HG02970 (cell line): Measurements from ENCODE around the gene RGMA.
"Not testable (repeated sequence)": the region's sequence is repeated elsewhere in the genome, so short reads cannot be mapped to it uniquely, and the experiment has no call there.

Experiments
- ATAC-seq: cut with Tn5 transposase; IDR thresholded peaks from one replicate; pipeline ENCODE4 v1.9.1; 2021; ENCODE audit warnings: mild to moderate bottlenecking, moderate library complexity, moderate number of reproducible peaks; ENCODE audit not compliant: unreplicated experiment, low FRiP score

The RGMA gene

GRCh38 chr15:93050648-93051047 is 38.4 kb downstream of the RGMA start:
- no peak for ATAC-seq

GRCh38 chr15:93049914-93050578 is 39.0 kb downstream of the RGMA start:
- ATAC-seq, result no peak

- ATAC-seq, result no peak
Observed at GRCh38 chr15:93049233-93049632, 39.8 kb downstream of the RGMA start.

GRCh38 chr15:93048759-93049161 is 40.3 kb downstream of the RGMA start:
- no peak for ATAC-seq

GRCh38 chr15:93048426-93048721 is 40.6 kb downstream of the RGMA start:
- ATAC-seq, result no peak

GRCh38 chr15:93047621-93048425 is 41.2 kb downstream of the RGMA start:
- ATAC-seq, result no peak

GRCh38 chr15:93046721-93047120 is 42.3 kb downstream of the RGMA start:
- no peak for ATAC-seq

GRCh38 chr15:93046120-93046519 is 42.9 kb downstream of the RGMA start:
- ATAC-seq, result no peak

- no peak for ATAC-seq
Observed at GRCh38 chr15:93045191-93045785, 43.7 kb downstream of the RGMA start.

GRCh38 chr15:93044301-93045190 is 44.5 kb downstream of the RGMA start:
- ATAC-seq, result no peak

- ATAC-seq, result no peak
Observed at GRCh38 chr15:93043621-93044300, 45.2 kb downstream of the RGMA start.

- no peak for ATAC-seq
Observed at GRCh38 chr15:93042691-93043378, 46.2 kb downstream of the RGMA start.

GRCh38 chr15:93042211-93042610 is 46.8 kb downstream of the RGMA start:
- no peak for ATAC-seq

GRCh38 chr15:93041159-93041547 is 47.9 kb downstream of the RGMA start:
- ATAC-seq, result no peak

- ATAC-seq, result no peak
Observed at GRCh38 chr15:93040288-93041158, 48.5 kb downstream of the RGMA start.

- ATAC-seq, result not testable (repeated sequence)
Observed at GRCh38 chr15:93039562-93040287, 49.3 kb downstream of the RGMA start.

GRCh38 chr15:93037820-93038705 is 50.9 kb downstream of the RGMA start:
- no peak for ATAC-seq
